ENCODE results near the gene KRTAP2-3.

GRCh38 chr17:41064301-41064700 lies 4.4 kb upstream of the KRTAP2-3 start:
- TF ChIP-seq POLR2A (IDR thresholded peaks at IDR 0.05), result no peak
- no peak for TF ChIP-seq CTCF (IDR thresholded peaks at IDR 0.05 in 8 of 11, conservative IDR thresholded peaks at IDR 0.05 in 3 of 11)

Measured in spleen (tissue), 7 donors.